Skin of body (tissue), 2 donors: ENCODE data around the gene PHACTR1. TPM values are rescaled to one million over a fixed set of nuclear protein-coding genes. Genes with fewer than 3 reads are reported as not detected.
"Not testable (repeated sequence)": the region's sequence is repeated elsewhere in the genome, so short reads cannot be mapped to it uniquely, and the experiment has no call there.

Source experiments
- DNase-seq: peaks from one replicate; lab custom pipeline; 2025; lab: John Stamatoyannopoulos, UW
- total RNA-seq: library from RNA; depleted of rRNA; stranded (reverse); fragments of >200 nt; gene quantifications from one replicate; pipeline ENCODE4 v1.2.3, GENCODE V29; 2014

Gene PHACTR1
- total RNA-seq, 1 donor from 2014 or later = 12.7 TPM

- DNase-seq = no peak
Observed at GRCh38 chr6:13101409-13101808, 384.8 kb downstream of the PHACTR1 start.

GRCh38 chr6:13101985-13102384, 385.4 kb downstream of the PHACTR1 start:
- DNase-seq = no peak

GRCh38 chr6:13103169-13103568, 386.6 kb downstream of the PHACTR1 start:
- DNase-seq = no peak

GRCh38 chr6:13105139-13105538, 388.6 kb downstream of the PHACTR1 start:
- DNase-seq = no peak

- DNase-seq = no peak
Observed at GRCh38 chr6:13112921-13113320, 396.4 kb downstream of the PHACTR1 start.

- DNase-seq = no peak
Observed at GRCh38 chr6:13113376-13113775, 396.8 kb downstream of the PHACTR1 start.

- no peak for DNase-seq
Observed at GRCh38 chr6:13113981-13114593, 397.5 kb downstream of the PHACTR1 start.

GRCh38 chr6:13116155-13116554, 399.6 kb downstream of the PHACTR1 start:
- no peak for DNase-seq

GRCh38 chr6:13117570-13117969, 401.0 kb downstream of the PHACTR1 start:
- no peak for DNase-seq

- no peak for DNase-seq
Observed at GRCh38 chr6:13119549-13119948, 403.0 kb downstream of the PHACTR1 start.

- peak; percentile 35 for DNase-seq
Observed at GRCh38 chr6:13120483-13121482, 404.2 kb downstream of the PHACTR1 start.

- DNase-seq = no peak
Observed at GRCh38 chr6:13124131-13124530, 407.6 kb downstream of the PHACTR1 start.

- DNase-seq = peak; percentile 48
Observed at GRCh38 chr6:13125841-13126240, 409.3 kb downstream of the PHACTR1 start.

- no peak for DNase-seq
Observed at GRCh38 chr6:13131935-13132661, 415.5 kb downstream of the PHACTR1 start.

- DNase-seq = not testable (repeated sequence)
Observed at GRCh38 chr6:13133894-13134293, 417.3 kb downstream of the PHACTR1 start.

GRCh38 chr6:13135152-13135551, 418.6 kb downstream of the PHACTR1 start:
- DNase-seq = no peak

- DNase-seq = no peak
Observed at GRCh38 chr6:13139119-13139518, 422.6 kb downstream of the PHACTR1 start.

GRCh38 chr6:13140980-13141379, 424.4 kb downstream of the PHACTR1 start:
- DNase-seq = no peak

- DNase-seq = no peak
Observed at GRCh38 chr6:13141387-13141786, 424.8 kb downstream of the PHACTR1 start.

- no peak for DNase-seq
Observed at GRCh38 chr6:13142611-13143010, 426.0 kb downstream of the PHACTR1 start.

- DNase-seq = no peak
Observed at GRCh38 chr6:13146442-13146841, 429.9 kb downstream of the PHACTR1 start.

GRCh38 chr6:13147376-13147775, 430.8 kb downstream of the PHACTR1 start:
- no peak for DNase-seq
